Neutrophil (primary cell): Measurements from ENCODE around the gene SLC35G1.

Source experiments
- H3K27ac ChIP-seq: fragments of 200-600 bp; sonication (generic); 2 replicates; pipeline ENCODE4 v1.5.1; 2016; ENCODE audit warnings: mild to moderate bottlenecking, moderate library complexity
- H3K27me3 ChIP-seq: fragments of 200-600 bp; sonication (generic); 2 replicates; pipeline ENCODE4 v1.6.0; 2016; ENCODE audit warnings: mild to moderate bottlenecking
- H3K36me3 ChIP-seq: fragments of 200-600 bp; sonication (generic); 2 replicates; pipeline ENCODE4 v1.5.1; 2017
- H3K4me1 ChIP-seq, 2 experiments: fragments of 200-600 bp in 1 of 2; sonication (generic) in 1 of 2; 1 replicate in 1 of 2; 2 replicates in 1 of 2; pipeline versions ENCODE4 v1.5.1 to v1.6.1; 2013 to 2016; ENCODE audit warnings: low read depth in 1 of 2, low read length in 1 of 2, mild to moderate bottlenecking in 1 of 2, moderate library complexity in 1 of 2; ENCODE audit not compliant: control insufficient read depth in 1 of 2, insufficient read depth in 1 of 2
- H3K4me3 ChIP-seq, 2 experiments: fragments of 200-600 bp in 1 of 2; sonication (generic) in 1 of 2; 1 replicate in 1 of 2; 2 replicates in 1 of 2; pipeline ENCODE4 v1.5.1; 2013 to 2016; ENCODE audit warnings: low read depth in 1 of 2, low read length in 1 of 2, mild to moderate bottlenecking in 1 of 2, moderate library complexity in 1 of 2
- H3K9me3 ChIP-seq: fragments of 200-600 bp; sonication (generic); 2 replicates; pipeline ENCODE4 v1.5.1; 2016
- CTCF ChIP-seq: fragments of 200-600 bp; sonication (generic); IDR thresholded peaks from 2 replicates; pipeline ENCODE4 v1.5.1; 2016; ENCODE audit warnings: antibody characterized with exemption

Gene SLC35G1

GRCh38 chr10:93951905-93952304 lies 58.1 kb downstream of the SLC35G1 start:
- no peak for TF ChIP-seq CTCF
- Histone ChIP-seq H3K4me1 (no peaks in the 10 kb centered on the region), H3K9me3 (no peaks in the 10 kb centered on the region), H3K36me3 (no peaks in the 10 kb centered on the region), H3K27ac (no peak overlapping the region), H3K27me3 (no peaks in the 10 kb centered on the region), H3K4me3 (no peak overlapping the region)
